Renal cortex interstitium (tissue), 11 donors: Measurements from ENCODE around the gene ZC3H14. TPM values are rescaled to one million over a fixed set of nuclear protein-coding genes. Genes with fewer than 3 reads are reported as not detected.
A peak's percentile ranks its signal among the peaks of the same experiment; 100 is the strongest.

Experiments used
- DNase-seq, 11 donors: peaks; one replicate each; pipeline ENCODE4 v3.0.0-alpha.2; 2013; ENCODE audit warnings: low read depth in 9 of 11, low spot score in 4 of 11; ENCODE audit errors: extremely low read depth in 1 of 11
- polyA plus RNA-seq, 3 donors: library from polyadenylated mRNA; unstranded; fragments of 120-200 nt; gene quantifications; one replicate each; pipeline ENCODE4 v1.2.1, GENCODE V29; 2013; ENCODE audit not compliant: insufficient read length in 3 of 3

ZC3H14 gene
- polyA plus RNA-seq, 3 donors: 92.9 to 106 (median 96.3) TPM

DNA sequence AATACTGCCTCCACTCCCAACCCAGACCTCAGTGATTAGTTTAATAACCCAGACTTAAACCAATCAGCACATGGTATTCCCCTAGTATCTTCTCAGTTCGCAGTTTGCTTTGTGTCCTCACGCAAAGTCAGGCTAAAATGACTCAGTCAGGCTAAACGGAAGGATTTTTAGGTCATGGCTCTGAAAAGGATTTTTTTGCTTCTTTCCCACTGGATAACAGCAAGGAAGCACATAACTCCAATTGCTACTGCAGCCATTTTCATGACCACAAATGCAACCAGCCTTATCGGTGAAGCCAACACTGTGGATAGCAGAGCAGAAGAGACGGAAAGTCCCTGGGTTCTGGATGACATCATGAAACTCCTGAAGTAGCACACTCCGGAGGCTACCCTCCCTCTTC lies 67.7 kb downstream of the ZC3H14 start:
- no peak for DNase-seq

- DNase-seq: no peak
These were observed 68.3 kb downstream of the ZC3H14 start for GRCh38 chr14:88631091-88631490.

DNA sequence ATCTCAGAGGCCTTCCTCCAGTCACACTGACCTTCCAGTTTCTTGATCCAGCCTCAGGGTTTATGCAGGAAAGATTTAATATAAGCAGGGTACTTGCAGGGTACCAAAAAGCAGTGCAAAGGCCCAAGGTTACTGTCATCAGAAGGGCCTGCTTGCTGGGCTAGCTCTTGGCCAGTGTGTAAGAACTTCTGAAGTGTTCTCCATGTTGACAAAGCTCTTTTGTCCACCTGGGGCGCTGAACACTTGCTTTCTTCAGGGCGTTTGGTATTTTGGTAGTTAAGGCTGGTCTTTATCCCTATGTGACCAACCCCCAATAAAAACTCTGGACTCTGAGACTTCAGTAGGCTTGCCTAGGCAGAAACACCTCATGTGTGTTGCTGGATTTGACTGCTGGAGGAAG lies 69.7 kb downstream of the ZC3H14 start:
- no peak for DNase-seq

- no peak for DNase-seq
These were observed 76.4 kb downstream of the ZC3H14 start for GRCh38 chr14:88639221-88639620.

DNA sequence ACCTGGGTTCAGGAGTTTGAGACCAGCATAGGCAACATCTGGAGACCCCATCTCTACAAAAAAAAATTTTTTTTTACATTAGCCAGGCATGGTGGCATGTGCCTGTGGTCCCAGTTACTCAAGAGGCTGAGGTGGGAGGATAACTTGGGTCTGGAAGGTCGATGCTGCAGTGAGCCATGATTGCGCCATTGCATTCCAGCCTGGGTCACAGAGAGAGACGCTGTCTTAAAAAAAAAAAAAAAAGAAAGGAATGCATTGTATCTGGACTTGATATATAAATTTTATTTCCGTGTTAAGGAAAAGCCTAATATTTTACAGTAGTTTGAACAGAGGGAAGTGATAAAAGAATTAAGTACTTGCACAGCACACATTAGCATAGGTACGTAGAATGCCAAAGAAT lies 97.2 kb downstream of the ZC3H14 start:
- DNase-seq: no peak

DNA sequence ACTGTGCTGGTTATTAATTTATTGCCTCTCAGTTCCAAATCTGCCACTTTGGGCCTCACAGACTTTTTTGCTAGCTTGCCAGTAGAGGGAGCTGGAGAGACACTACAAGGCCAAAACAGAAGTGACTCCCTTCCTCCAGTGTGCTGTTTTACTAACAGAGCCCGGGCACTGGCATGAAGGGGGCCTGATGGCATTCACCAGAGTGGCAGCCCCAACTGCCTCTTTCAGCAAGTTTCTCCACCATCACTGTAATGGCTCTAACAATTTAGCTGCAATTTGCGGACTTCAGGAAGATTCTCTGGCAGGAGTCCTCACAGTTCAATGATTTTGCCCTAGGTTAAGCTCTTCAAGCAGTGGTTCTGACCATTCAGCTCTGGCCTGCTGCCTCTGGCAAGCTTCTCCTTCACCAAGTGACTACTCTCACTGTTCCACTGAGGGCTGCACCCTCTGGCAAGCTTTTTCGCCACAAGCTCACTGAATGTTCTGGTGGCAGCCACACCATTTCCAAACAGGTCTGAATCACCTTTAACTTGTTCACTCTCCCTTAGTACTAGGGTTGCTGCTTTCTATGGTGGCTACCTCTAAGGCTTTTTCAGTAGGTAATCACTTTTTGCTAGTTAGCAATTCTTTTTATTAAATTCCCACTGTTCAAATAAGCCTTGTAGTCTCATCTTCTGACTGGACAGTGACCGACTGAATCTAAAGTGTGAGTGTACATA lies 104.9 kb downstream of the ZC3H14 start:
- peak; percentile 33 to 80 (median 61) for DNase-seq

DNA sequence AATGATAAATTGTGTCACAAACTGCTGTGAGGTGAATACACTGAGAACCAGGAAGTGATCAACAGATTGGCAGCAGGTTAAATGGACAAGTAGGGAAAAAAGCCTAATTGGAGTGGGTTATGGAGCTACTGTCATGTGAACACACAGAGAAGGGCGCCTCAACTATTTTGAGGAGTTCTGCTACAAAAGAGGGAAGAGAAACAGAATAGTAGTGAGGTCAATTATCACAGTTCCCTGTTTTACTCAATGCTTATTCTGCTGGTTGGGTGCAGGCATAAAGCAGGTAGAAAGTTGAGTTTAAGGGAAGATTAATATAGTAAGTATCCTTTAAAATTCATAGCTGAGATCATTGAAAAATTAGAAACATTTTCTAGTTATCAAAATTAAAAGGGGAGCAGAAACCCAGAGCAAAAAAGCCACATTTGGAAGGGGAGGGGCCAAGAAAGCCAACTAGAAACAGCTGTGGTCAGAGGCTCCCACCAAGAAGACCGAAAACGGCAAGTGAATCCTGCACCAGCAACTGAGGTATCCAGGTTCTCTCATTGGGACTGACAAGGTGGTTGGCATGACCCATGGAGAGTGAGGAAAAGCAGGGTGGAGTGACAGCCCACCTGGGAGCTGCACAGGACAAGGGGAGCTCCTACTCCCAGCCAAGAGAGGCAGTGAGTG lies 105.7 kb downstream of the ZC3H14 start:
- DNase-seq: no peak

DNA sequence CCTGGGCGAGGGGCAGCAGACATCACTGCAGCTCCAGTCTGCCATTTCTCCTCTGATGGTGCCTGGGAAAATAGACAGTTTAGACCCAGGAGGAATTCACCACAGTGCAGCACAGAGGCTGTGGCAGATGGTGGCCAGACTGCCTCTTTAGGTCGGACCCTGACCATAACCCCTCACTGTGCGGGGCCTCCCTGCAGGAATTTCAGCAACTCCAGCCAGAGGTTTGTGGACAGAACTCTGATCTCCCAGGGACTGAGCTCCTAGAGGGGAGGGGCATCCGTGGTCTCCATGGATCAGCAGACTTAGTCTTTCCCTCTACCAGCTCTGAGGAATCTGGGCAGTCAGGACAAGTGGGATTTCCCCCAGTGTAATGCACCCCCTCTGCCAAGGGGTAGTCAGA lies 106.5 kb downstream of the ZC3H14 start:
- no peak for DNase-seq

Other genes starting within 250 kb of the ZC3H14 start
- gene KCNK10, start 239.8 kb upstream of the ZC3H14 start, polyA plus RNA-seq: under 1 TPM; 0.23 to 0.41 (median 0.37) TPM
- 10 to 100 TPM; 19.5 to 28.6 (median 27.5) TPM for gene SPATA7, start 177.4 kb upstream of the ZC3H14 start, polyA plus RNA-seq
- gene PTPN21, start 8.0 kb upstream of the ZC3H14 start, polyA plus RNA-seq: 10 to 100 TPM; 34.9 to 38.3 (median 37.7) TPM
- gene EML5, start 229.9 kb downstream of the ZC3H14 start, polyA plus RNA-seq: 1 to 10 TPM; 2.3 to 3.3 (median 2.9) TPM